GM19468 (cell line): ENCODE data around the gene IFT25.

Source experiments
- ATAC-seq: cut with Tn5 transposase; IDR thresholded peaks from one replicate; pipeline ENCODE4 v1.9.1; 2021; ENCODE audit warnings: mild to moderate bottlenecking, moderate library complexity, moderate number of reproducible peaks; ENCODE audit not compliant: unreplicated experiment; ENCODE audit errors: extremely low read depth

The IFT25 gene

GRCh38 chr1:53934170-53934765 is 11.2 kb downstream of the IFT25 start:
- no peak for ATAC-seq

GRCh38 chr1:53931523-53931922 is 14.0 kb downstream of the IFT25 start:
- ATAC-seq = no peak

- ATAC-seq = no peak
These were observed 14.6 kb downstream of the IFT25 start for GRCh38 chr1:53930932-53931331.

GRCh38 chr1:53929246-53929960 is 16.1 kb downstream of the IFT25 start:
- no peak for ATAC-seq

GRCh38 chr1:53927376-53927881 is 18.1 kb downstream of the IFT25 start:
- no peak for ATAC-seq

GRCh38 chr1:53919675-53920066 is 25.8 kb downstream of the IFT25 start:
- no peak for ATAC-seq

- ATAC-seq = no peak
These were observed 27.2 kb downstream of the IFT25 start for GRCh38 chr1:53918343-53918742.

- no peak for ATAC-seq
These were observed 32.0 kb downstream of the IFT25 start for GRCh38 chr1:53913352-53914033.

GRCh38 chr1:53911442-53911841 is 34.1 kb downstream of the IFT25 start:
- ATAC-seq = no peak

- ATAC-seq = no peak
These were observed 35.6 kb downstream of the IFT25 start for GRCh38 chr1:53909946-53910345.

GRCh38 chr1:53906121-53906520 is 39.4 kb downstream of the IFT25 start:
- ATAC-seq = no peak

- ATAC-seq = no peak
These were observed 40.0 kb downstream of the IFT25 start for GRCh38 chr1:53905509-53905908.

GRCh38 chr1:53902235-53903138 is 43.0 kb downstream of the IFT25 start:
- ATAC-seq = no peak

- no peak for ATAC-seq
These were observed 45.8 kb downstream of the IFT25 start for GRCh38 chr1:53899708-53900107.

GRCh38 chr1:53899206-53899628 is 46.3 kb downstream of the IFT25 start:
- ATAC-seq = no peak

GRCh38 chr1:53896635-53897229 is 48.8 kb downstream of the IFT25 start:
- no peak for ATAC-seq

- no peak for ATAC-seq
These were observed 50.1 kb downstream of the IFT25 start for GRCh38 chr1:53895421-53895820.

- ATAC-seq = no peak
These were observed 50.9 kb downstream of the IFT25 start for GRCh38 chr1:53894644-53895043.

- no peak for ATAC-seq
These were observed 51.4 kb downstream of the IFT25 start, which contains the start of gene DIO1 for GRCh38 chr1:53893999-53894636. TSS of gene DIO1 (plus strand) at chr1:53894187. CDS start at chr1:53894211, 24 bp downstream.
